ENCODE data around the gene UGCG. TPM values are rescaled to one million over a fixed set of nuclear protein-coding genes. Genes with fewer than 3 reads are reported as not detected.
"Not testable (repeated sequence)": the region's sequence is repeated elsewhere in the genome, so short reads cannot be mapped to it uniquely, and the experiment has no call there.

Gene UGCG
- total RNA-seq, 1 donor: 121 TPM

- DNase-seq (ENCODE audit: insufficient read length, low spot score, missing footprints): no peak
- Histone ChIP-seq H3K4me2 (ENCODE audit: insufficient read depth, low read length) (no peak overlapping the region), H3K4me3 (ENCODE audit: insufficient read depth, low read length) (no peak overlapping the region), H3K27ac (ENCODE audit: low read depth, low read length) (no peak overlapping the region), H3K27me3 (ENCODE audit: insufficient read depth, low read length) (no peaks in the 10 kb centered on the region), H2AFZ (ENCODE audit: low read length) (no peak overlapping the region), H3K4me1 (ENCODE audit: insufficient read depth, low read length) (no peaks in the 10 kb centered on the region), H4K20me1 (ENCODE audit: insufficient read depth, low read length) (no peaks in the 10 kb centered on the region), H3K36me3 (ENCODE audit: insufficient read depth, low read length) (no peaks in the 10 kb centered on the region), H3K79me2 (ENCODE audit: insufficient read depth, low read length) (peaks cover 4% of the 10 kb centered on the region), H3K9me3 (ENCODE audit: low read depth, low read length) (no peaks in the 10 kb centered on the region)
- TF ChIP-seq CTCF (IDR thresholded peaks at IDR 0.05; ENCODE audit: extremely low read depth, low read depth, low read length): no peak
Measured at GRCh38 chr9:111890334-111890733, 6.3 kb upstream of the UGCG start.

GRCh38 chr9:111890867-111891266, 5.7 kb upstream of the UGCG start:
- DNase-seq (ENCODE audit: insufficient read length, low spot score, missing footprints); H3K4me2 ChIP-seq (ENCODE audit: insufficient read depth, low read length); H2AFZ ChIP-seq (ENCODE audit: low read length); H3K27ac ChIP-seq (ENCODE audit: low read depth, low read length); H3K4me3 ChIP-seq (ENCODE audit: insufficient read depth, low read length); H3K36me3 ChIP-seq (ENCODE audit: insufficient read depth, low read length); H3K9me3 ChIP-seq (ENCODE audit: low read depth, low read length); H3K79me2 ChIP-seq (ENCODE audit: insufficient read depth, low read length); H3K27me3 ChIP-seq (ENCODE audit: insufficient read depth, low read length); H4K20me1 ChIP-seq (ENCODE audit: insufficient read depth, low read length); H3K4me1 ChIP-seq (ENCODE audit: insufficient read depth, low read length): not testable (repeated sequence)

- no peaks in the 10 kb centered on the region for H4K20me1 ChIP-seq (ENCODE audit: insufficient read depth, low read length)
- H2AFZ ChIP-seq (ENCODE audit: low read length): no peak overlapping the region
- H3K9me3 ChIP-seq (ENCODE audit: low read depth, low read length): no peaks in the 10 kb centered on the region
- H3K4me2 ChIP-seq (ENCODE audit: insufficient read depth, low read length): no peak overlapping the region
- H3K4me3 ChIP-seq (ENCODE audit: insufficient read depth, low read length): no peak overlapping the region
- peak; percentile 78 for DNase-seq (ENCODE audit: insufficient read length, low spot score, missing footprints)
- no peaks in the 10 kb centered on the region for H3K36me3 ChIP-seq (ENCODE audit: insufficient read depth, low read length)
- no peak for TF ChIP-seq CTCF (IDR thresholded peaks at IDR 0.05; ENCODE audit: extremely low read depth, low read depth, low read length)
- no peak overlapping the region for H3K27ac ChIP-seq (ENCODE audit: low read depth, low read length)
- H3K27me3 ChIP-seq (ENCODE audit: insufficient read depth, low read length): no peaks in the 10 kb centered on the region
- H3K4me1 ChIP-seq (ENCODE audit: insufficient read depth, low read length): peaks cover 3% of the 10 kb centered on the region
- H3K79me2 ChIP-seq (ENCODE audit: insufficient read depth, low read length): peaks cover 15% of the 10 kb centered on the region
Measured at GRCh38 chr9:111891910-111892499, 4.6 kb upstream of the UGCG start.

GRCh38 chr9:111896942-111897600, 457 bp downstream of the UGCG start:
- TF ChIP-seq CTCF (IDR thresholded peaks at IDR 0.05; ENCODE audit: extremely low read depth, low read depth, low read length): no peak
- Histone ChIP-seq H3K4me2 (ENCODE audit: insufficient read depth, low read length) (peak overlapping the region; percentile 84), H2AFZ (ENCODE audit: low read length) (no peak overlapping the region), H3K9me3 (ENCODE audit: low read depth, low read length) (no peaks in the 10 kb centered on the region), H3K79me2 (ENCODE audit: insufficient read depth, low read length) (peaks cover 66% of the 10 kb centered on the region), H4K20me1 (ENCODE audit: insufficient read depth, low read length) (peaks cover 36% of the 10 kb centered on the region), H3K27ac (ENCODE audit: low read depth, low read length) (peak overlapping the region; percentile 97), H3K4me1 (ENCODE audit: insufficient read depth, low read length) (peaks cover 23% of the 10 kb centered on the region), H3K27me3 (ENCODE audit: insufficient read depth, low read length) (no peaks in the 10 kb centered on the region), H3K4me3 (ENCODE audit: insufficient read depth, low read length) (peak overlapping the region; percentile 82), H3K36me3 (ENCODE audit: insufficient read depth, low read length) (peaks cover 15% of the 10 kb centered on the region)
- DNase-seq (ENCODE audit: insufficient read length, low spot score, missing footprints): peak; percentile 93

Measured in osteoblast (primary cell).